HL-60/S4 (cell line): ENCODE data around the gene BYSL.

Source experiments
- in situ Hi-C: fragments of 300-500 bp; cut with MboI; formaldehyde crosslinking; loops from 2 replicates; pipeline ENCODE4 v1.14.3; 2022; ENCODE audit warnings: low sequenced_read_pairs

The BYSL gene

DNA sequence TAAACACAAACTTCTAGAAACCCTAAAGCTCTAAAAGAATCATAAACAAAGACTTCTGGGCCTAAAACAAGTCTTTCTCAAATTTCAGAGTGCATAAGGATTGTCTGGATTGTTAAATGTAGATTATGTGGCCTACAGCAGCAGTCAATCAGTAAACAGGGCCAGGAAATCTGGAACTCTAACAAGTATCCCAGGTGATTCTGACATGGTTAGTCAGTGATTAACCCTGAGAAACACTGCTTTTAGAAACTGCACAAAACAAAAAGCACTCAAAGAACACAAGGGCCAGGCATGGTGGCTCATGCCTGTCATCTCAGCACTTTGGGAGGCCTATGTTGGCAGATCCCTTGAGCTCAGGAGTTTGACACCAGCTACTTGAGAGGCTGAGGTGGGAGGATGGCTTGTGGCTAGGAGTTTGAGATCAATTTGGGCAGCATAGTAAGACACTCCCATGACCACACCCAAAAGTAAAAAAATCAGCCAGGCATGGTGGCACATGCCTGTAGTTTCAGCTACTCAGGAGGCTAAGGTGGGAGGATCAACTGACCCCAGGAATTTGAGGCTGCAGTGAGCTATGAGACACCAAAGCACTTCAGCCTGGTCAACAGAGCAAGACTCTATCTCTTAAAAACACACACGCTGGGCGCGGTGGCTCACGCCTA is 6.3 kb upstream of the BYSL start:
- in situ Hi-C loops = no loop called here

DNA sequence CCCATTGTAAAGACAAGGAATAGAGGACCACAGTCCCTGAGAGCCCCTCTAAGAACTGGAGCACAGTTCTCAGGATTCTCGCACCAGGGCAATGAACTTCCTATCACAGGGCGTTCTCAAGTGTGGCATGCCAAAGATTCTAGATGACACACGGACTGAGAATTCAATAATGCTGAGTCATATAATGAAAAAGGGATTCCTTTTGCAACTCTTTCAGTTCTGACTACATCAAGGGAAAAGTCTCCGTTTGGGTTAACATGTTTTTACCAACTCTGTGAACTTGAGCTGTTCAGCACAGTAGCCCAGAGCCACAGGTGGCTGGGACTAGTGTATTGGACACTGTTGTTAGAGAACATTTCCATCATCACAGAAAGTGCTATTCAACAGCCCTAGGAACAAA is 3.8 kb upstream of the BYSL start:
- in situ Hi-C loops = no loop called here

DNA sequence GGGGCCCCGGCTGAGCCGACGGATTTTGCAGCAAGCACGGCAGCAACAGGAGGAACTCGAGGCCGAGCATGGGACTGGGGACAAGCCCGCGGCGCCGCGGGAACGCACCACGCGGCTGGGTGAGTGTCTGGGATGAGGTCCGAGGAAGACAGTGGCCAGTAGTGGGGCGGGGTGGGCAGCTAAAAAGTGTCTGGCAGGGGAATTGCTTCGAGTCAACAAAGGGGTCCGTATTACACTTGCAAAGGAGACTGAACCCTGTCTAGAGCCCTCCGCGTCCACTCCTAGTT is 356 bp downstream of the BYSL start:
- in situ Hi-C loops = no loop called here

DNA sequence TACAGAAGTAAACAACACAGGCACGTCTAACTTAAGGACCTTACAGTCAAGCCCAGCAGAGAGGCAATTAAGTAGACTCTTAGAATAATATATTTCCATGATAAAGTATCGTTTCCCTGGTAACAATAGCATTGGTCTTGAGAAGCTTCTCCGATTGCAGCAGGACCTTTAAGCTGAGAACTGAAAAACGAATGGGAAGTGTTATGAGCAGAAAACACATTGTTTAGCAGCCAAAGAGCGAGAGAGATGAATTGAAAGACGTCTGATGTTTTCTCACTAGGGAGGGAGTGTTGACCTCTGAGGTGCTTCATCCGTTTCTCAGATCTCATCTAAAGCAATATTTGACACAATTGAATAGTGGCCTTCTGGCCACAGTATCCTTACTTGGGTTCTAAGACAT is 855 bp downstream of the BYSL start:
- in situ Hi-C loops = no loop called here

DNA sequence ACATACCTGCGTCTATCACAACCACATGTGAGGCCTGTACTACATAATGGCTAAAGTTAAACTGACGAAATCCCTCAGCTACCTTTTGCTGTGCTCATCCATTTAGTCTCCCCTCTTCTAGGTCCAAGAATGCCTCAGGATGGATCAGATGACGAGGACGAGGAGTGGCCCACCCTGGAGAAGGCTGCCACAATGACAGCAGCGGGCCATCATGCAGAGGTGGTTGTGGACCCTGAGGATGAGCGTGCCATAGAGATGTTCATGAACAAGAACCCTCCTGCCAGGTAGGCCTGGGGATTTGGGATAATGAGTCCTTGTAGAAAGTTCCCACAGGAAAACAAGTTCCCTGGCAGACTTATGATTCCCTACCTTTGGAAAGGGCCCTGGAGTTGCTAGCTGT is 6.0 kb downstream of the BYSL start:
- in situ Hi-C loops = no loop called here

DNA sequence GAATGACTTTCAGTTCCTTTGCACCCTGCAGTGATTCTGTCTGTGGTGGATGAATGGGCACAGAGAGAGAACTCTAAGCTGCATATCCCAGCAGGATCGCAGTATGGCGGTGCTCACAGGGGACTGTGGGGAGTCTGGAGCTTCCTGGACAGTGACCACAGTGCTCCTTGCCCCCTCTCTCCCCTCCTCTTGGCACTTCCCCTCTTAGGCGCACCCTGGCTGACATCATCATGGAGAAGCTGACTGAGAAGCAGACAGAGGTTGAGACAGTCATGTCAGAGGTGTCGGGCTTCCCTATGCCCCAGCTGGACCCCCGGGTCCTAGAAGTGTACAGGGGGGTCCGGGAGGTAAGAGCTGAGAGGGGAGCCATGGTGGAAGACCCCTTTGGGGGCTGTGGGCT is 8.6 kb downstream of the BYSL start:
- in situ Hi-C loops = no loop called here

DNA sequence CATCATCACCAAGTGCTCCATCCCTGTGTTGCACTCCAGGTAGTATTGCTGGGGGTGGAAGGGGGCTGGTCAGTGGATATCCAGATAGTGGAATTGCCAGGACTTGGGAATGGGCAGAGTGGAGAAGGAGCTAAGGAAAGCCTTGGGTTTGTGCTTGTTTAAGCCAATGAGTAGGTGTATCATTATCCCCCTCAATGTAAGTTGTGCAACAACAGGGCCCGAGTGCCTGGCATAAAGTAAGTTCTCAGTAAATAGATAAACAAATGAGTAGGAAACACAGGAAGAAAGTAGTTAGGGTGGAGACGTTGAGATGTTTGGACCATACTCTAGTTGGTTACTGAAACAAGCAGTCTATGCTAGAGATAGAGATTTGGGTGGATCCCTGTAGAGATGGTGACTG is 10.5 kb downstream of the BYSL start:
- in situ Hi-C loops = no loop called here

DNA sequence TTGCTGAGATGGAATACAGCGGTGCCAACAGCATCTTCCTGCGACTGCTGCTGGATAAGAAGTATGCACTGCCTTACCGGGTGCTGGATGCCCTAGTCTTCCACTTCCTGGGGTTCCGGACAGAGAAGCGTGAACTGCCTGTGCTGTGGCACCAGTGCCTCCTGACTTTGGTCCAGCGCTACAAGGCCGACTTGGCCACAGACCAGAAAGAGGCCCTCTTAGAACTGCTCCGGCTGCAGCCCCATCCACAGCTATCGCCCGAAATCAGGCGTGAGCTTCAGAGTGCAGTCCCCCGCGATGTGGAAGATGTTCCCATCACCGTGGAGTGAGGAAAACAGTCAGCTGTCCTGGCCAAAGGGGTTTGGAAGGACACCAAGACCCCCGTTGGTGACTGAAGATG is 11.1 kb downstream of the BYSL start:
- in situ Hi-C loops = no loop called here

DNA sequence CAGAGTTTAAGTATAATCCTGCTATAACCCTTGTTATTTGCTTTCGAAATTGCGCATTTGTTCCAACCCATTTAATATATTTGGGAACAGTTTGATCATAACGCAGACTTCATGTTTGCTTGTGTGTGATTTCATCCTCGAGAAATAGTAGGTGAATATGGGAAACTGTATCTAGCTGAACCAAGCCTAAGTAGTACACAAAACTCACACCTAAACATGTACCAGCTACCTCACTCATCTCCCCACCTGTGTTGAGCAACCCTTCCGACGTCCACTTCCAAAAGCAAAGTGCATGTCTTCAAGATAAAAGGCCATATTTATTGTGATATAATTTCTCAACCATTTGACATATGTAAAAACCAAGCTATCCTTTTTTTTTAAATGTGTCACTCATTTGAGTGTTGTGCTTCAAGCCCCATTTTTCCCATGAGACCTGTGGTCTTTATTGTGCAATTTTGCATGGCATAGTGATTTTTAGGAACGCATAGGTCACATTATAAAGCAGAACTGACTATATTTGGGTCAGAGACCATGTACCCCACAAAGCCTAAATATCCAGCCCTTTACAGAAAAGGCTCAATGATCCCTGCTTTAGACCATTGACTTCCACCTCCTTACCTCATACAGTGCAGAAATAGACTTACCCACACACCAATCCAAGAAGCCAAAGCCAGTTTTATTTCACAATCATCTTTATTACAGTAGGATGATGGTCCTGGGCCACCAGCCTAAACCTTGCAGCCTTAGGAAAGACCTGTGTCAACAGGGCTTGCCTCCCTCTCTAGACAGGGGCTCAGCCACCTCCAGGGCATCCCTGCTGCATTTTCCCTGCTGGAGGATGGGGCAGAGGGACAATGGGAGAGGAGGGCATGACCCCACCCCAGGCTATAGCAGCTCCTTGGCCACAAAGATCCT is 13.2 kb downstream of the BYSL start:
- in situ Hi-C loops = no loop called here

DNA sequence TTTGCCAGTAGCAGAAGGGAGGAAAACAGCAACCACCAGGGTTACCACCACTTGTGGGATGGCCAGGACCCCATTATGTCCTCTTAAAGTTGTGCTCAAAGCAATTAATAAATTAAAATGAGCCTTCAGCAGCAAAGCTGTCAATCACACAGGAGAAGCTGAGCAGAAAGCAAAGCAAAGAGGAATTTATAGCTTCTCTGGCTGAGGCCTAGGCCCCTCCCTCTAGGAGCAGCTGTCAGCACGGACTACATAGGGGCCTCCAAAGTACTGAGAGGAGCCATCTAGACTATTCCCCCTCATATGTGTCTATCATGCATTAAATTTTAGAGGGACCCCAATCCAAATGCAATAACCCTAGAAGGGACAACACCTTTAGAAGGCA is 13.9 kb downstream of the BYSL start:
- in situ Hi-C loops = no loop called here

DNA sequence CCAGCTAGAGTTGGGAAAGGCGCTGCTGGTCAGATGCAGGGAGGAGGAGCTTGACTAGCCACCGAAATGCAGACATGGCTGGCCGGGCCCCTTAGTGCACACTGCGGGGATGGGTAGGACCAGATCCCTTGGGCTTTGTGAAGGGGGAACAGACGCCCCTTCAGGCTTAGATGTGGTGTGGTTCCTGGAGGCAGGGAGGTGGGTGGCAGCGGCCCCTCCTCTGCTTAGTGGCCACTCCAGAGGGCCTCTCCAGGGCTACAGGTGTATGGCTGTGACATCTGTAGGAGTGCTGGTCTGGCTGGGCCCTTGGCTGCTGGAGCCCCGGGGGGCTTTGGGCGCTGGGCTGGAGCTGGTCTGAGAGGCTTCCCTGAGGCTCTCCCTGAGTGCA is 14.4 kb downstream of the BYSL start:
- in situ Hi-C loops = no loop called here

DNA sequence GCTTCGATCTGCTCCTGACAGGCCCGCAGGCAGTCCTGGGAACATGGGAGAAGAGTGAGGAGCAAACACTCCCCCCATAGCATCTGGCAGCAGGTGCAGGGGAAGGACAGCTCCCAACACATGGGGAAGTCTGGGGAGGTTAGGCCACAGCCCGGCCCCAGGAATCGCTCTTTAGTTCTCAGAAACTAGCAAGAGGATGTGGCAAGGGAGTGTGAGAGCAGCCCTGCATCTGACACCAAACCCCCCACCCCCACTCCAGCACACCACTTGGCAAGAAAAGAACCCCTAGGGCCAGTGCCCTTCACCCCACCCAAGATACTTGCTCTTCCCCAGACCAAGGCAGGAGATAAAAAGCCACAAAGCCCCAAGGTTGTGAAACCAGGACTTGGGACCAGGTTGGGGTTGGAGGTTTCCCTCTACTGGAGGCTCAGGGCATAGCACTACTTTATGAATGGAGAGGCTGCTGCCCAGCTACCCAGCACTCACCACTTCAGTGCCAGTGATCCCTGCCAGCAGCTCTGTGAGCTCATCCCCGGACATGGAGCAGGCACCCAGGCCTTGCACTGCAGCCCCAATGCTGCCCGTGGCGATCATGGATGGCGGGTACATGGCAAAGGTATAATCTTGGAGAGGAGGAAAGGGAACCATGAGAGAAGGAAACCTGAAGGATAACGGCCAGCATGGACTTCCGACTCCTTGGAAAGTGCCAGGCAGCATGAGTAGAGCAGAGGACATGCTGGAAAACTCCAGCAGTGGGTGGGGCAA is 15.0 kb downstream of the BYSL start:
- in situ Hi-C loops = no loop called here

DNA sequence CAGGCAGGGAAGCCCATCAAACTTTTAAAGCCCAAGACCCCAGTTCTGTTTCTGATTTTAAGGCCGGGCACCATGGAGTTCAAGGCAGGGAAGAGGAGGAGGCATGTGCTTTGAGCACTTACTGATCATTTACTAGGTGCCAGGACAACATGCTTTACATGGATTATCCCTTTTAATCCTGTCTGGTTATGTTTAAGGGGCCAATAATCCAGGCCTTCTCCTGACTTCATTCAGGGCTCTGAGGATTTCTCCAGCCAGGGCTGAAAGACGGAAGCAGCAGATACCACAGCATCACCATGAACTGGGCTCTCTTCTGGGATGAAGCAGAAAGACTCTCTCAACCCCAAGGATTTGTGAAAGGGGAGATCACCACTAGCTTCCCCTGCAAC is 16.2 kb downstream of the BYSL start:
- in situ Hi-C loops = no loop called here

DNA sequence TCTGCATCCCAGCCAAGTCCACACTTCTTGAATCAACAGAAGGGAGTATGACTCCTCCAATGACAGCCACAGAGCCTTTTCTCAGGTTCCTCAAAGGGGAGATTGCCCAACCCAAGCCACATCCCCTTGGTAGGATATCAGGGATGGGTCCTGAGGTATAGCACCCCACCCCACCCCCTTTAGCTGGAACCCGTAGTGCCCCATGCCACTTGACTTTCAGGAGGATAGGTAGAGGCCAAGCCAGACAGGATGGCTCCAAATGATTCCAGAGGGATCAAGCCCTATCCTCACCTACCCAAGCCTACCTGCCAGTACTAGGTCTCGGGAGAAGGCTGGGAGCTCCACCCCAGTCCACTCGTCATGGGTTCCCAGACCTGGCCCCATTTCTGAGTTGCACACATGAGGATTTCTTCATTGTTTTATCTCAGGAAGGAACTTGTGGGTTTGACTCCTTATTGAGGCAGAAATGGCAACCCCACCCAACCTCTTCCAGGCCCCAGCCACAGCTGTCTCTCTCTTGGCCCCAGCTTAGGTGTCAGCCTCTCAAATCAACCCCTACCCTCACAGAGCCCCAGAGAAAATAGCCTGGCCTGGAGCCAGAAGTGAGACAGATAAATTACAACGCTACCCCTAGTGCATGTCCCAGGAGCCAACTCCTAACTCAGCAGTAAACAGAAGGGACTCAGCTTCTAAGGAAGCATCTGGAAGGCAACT is 16.7 kb downstream of the BYSL start:
- in situ Hi-C loops = no loop called here

DNA sequence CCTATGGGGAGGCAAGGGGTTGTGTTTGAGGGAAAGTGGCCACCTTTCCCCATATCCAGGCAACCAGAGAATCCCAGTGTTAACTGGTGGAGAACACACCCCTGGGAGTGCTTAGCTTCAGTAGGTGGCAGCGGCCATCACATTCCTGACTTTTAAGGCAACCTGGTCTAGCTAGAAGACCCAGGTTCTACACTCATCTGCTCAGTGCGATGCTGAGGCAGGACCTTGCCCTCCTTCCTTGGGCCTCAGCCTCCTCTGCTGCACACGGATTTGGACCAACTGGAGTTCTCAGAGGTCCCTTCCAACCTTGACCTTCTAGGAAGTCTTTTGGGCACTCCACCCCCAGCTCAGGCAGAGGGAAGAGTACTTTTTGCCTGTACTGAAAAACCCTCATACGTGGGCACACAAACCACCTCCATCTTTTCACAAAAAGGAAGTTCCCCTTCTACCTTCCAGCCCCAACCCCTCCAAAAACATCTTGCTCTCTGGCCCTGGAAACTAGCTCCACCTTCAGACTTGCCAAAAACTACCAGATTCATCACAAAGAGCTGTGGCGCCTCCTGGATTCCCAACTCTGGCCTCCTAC is 17.4 kb downstream of the BYSL start:
- in situ Hi-C loops = no loop called here

DNA sequence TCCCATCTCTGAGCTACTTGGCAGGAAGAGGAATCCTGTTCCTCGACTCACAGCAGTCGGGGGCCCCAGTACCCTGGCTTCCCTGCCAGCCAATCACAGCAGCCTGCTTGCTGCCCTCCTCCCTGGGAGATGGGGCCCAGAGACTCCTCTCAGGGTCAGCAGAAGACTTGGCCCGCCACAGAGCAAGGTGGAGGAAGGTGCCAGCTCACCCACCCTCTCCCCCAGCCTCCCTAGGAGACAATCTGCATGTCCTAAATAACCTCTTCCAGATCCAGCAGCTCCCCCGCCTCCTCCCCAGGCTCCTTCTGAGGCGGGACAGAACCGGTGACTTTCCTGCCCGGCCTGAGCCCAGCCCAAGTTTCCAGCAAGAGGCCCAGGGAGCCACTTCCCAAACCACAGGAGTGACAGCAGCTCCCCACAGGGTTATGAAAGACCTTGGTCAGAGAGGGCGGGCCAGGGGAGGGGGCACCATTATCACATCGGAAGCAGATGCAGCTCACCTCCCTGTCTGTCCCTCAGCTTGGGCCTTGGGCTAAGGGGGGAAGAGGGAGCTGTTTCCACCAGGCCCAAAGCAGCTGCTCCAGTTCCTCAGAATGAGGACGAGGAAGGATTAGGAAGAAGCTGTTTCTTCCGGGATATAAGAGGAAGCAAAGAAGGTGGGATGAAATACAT is 18.0 kb downstream of the BYSL start:
- in situ Hi-C loops = no loop called here

DNA sequence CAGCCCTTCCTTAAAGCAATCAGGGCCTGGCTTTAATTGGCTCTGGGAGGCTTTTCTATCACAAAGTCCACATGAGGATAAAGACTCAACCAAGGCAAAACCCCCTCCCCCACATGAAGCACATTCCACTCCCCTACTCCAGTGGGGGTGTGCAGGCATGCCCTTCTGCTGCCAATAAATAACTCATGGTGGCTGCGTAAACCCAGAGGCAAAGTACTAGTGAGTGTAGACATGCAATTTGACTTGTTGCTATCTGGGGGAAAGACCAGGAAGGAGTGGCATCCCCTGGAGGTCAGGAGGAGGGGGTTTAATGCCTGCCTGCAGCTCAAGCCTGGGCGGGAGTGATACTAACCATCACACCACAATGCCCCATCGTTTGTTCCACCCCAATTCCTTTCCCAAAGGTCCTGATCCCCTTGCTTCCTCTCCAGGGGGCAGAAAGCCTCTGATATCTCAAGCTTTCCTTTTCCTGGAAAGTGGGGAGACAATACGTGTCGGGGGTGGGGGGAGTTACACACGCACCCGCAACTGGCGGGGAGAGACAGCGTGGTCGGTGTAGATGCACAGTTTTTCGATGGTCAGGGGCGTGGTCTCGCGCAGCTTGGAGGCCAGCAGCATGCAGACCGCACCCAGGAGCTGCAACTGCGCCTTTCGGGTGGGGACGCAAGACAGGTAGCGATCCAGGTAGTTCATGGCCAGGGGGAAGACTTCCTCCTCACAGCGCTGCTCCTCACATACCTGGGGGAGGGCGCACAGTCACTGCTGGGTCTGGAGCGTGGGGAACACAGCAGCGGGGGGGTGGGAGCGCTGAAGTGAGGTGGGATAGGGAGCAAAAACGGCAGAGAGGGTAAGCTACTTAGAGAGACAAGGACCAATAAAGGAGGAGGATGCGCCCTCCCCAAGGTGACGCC is 18.8 kb downstream of the BYSL start:
- in situ Hi-C loops = no loop called here

DNA sequence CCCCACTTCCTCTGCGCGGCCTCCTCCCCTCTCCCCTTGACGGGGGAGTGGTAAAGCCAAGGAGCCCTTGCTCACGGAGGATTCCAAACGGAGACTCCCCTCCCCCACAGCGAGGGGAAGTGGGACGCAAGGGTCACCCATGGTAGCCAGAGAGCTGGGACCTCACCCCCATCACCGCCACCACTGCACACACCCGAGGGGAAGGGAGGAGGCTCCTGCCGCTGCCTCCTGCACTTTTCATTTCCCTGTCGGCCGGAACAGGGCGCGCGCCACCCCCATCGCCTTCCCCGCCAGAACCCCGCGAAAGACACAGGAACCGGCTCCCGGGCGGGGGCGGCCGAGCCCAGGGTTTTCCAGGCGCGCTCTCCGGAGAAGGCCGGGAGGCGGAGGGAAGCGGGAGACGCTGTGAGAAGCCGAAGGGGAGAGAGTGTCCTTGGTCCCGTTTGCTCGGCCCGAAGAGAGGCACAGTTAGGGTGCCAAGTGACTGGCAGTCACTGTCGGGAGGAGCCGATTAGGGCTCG is 19.5 kb downstream of the BYSL start:
- in situ Hi-C loops = no loop called here
